Measurements from ENCODE around the gene ZDHHC22. TPM values are rescaled to one million over a fixed set of nuclear protein-coding genes. Genes with fewer than 3 reads are reported as not detected.

ZDHHC22 gene
- total RNA-seq, 1 experiment from 2014 or later = 0.46 TPM

- Histone ChIP-seq H3K27ac (ENCODE audit: low read length) (no peak overlapping the region), H3K36me3 (ENCODE audit: control insufficient read depth, insufficient read depth, low read length) (peaks cover 7% of the 10 kb centered on the region; the same call in 1 of the 2 replicates), H3K9me3 (ENCODE audit: control insufficient read depth, insufficient read depth, low read depth, low read length) (no peaks in the 10 kb centered on the region), H3K4me3 (ENCODE audit: low read depth in 2 of 2, low read length in 2 of 2) (no peak overlapping the region), H3K27me3 (ENCODE audit: control insufficient read depth, insufficient read depth, low read length) (no peaks in the 10 kb centered on the region), H3K4me1 (ENCODE audit: control insufficient read depth, insufficient read depth, low read length) (no peaks in the 10 kb centered on the region; the same call in 1 of the 2 replicates)
- intact Hi-C loops (cut with micrococcal nuclease; ENCODE audit: unreplicated experiment) = no loop called here
- DNase-seq (ENCODE audit: low read depth, low spot score) (no peak), ATAC-seq (no peak)
- ChIA-PET CTCF (no interaction called here), POLR2A (no interaction called here)
- in situ Hi-C loops (cut with HindIII; ENCODE audit: low pct_unique_long_range_greater_than_20kb, low sequenced_read_pairs) = no loop called here
- BruUV-seq (replicated peaks) = no TSS peak
- TF ChIP-seq SIN3A (IDR thresholded peaks at IDR 0.05; ENCODE audit: borderline replicate concordance, insufficient read depth, low read depth, low read length) (no peak), POLR2AphosphoS5 (IDR thresholded peaks at IDR 0.05; ENCODE audit: low read depth, low read length) (no peak), REST (IDR thresholded peaks at IDR 0.05; ENCODE audit: insufficient read depth in 1 of 2, low read depth in 2 of 2, low read length in 1 of 2) (no peak)
These were observed 34.4 kb downstream of the ZDHHC22 start for GRCh38 chr14:77107228-77107627.

GRCh38 chr14:77106666-77107065 is 34.9 kb downstream of the ZDHHC22 start:
- H3K9me3 ChIP-seq (ENCODE audit: control insufficient read depth, insufficient read depth, low read depth, low read length) = no peaks in the 10 kb centered on the region
- intact Hi-C loops (cut with micrococcal nuclease; ENCODE audit: unreplicated experiment) = no loop called here
- in situ Hi-C loops (cut with HindIII; ENCODE audit: low pct_unique_long_range_greater_than_20kb, low sequenced_read_pairs) = no loop called here
- ATAC-seq (no peak), DNase-seq (ENCODE audit: low read depth, low spot score) (no peak)
- no peak overlapping the region for H3K4me3 ChIP-seq (ENCODE audit: low read depth in 2 of 2, low read length in 2 of 2)
- H3K4me1 ChIP-seq (ENCODE audit: control insufficient read depth, insufficient read depth, low read length) = no peaks in the 10 kb centered on the region; the same call in 1 of the 2 replicates
- H3K27me3 ChIP-seq (ENCODE audit: control insufficient read depth, insufficient read depth, low read length) = no peaks in the 10 kb centered on the region
- no peak for TF ChIP-seq SIN3A (IDR thresholded peaks at IDR 0.05; ENCODE audit: borderline replicate concordance, insufficient read depth, low read depth, low read length)
- TF ChIP-seq CTCF (IDR thresholded peaks at IDR 0.05) = no peak
- no peak for TF ChIP-seq REST (IDR thresholded peaks at IDR 0.05; ENCODE audit: insufficient read depth in 1 of 2, low read depth in 2 of 2, low read length in 1 of 2)
- CTCF ChIA-PET = no interaction called here
- H3K36me3 ChIP-seq (ENCODE audit: control insufficient read depth, insufficient read depth, low read length) = peaks cover 2% of the 10 kb centered on the region; the same call in 1 of the 2 replicates
- no peak overlapping the region for H3K27ac ChIP-seq (ENCODE audit: low read length)
- no TSS peak for BruUV-seq (replicated peaks)
- POLR2A ChIA-PET = no interaction called here
